Muscle layer of colon (tissue), 2 donors: ENCODE results near the gene PNPLA6.

Experiments used
- H3K27ac ChIP-seq: one replicate; pipeline ENCODE4 v1.7.0; 2013; ENCODE audit warnings: low read depth, mild to moderate bottlenecking, low read length, moderate library complexity
- H3K27me3 ChIP-seq, 2 donors: one replicate each; pipeline ENCODE4 v1.7.0; 2013; ENCODE audit warnings: low read length in 2 of 2, mild to moderate bottlenecking in 2 of 2; ENCODE audit not compliant: insufficient read depth in 2 of 2, control insufficient read depth in 1 of 2
- H3K36me3 ChIP-seq: one replicate; pipeline ENCODE4 v1.7.0; 2013; ENCODE audit warnings: mild to moderate bottlenecking, low read length; ENCODE audit not compliant: insufficient read depth
- H3K4me1 ChIP-seq: one replicate; pipeline ENCODE4 v1.7.0; 2013; ENCODE audit warnings: mild to moderate bottlenecking, low read length; ENCODE audit not compliant: insufficient read depth
- H3K4me3 ChIP-seq, 2 donors: one replicate each; pipeline ENCODE4 v1.7.0; 2013; ENCODE audit warnings: low read length in 2 of 2, low read depth in 1 of 2, mild to moderate bottlenecking in 1 of 2, moderate library complexity in 1 of 2
- H3K9ac ChIP-seq: one replicate; pipeline ENCODE4 v1.7.0; 2013; ENCODE audit warnings: low read length
- H3K9me3 ChIP-seq: one replicate; pipeline ENCODE4 v1.7.0; 2013; ENCODE audit warnings: mild to moderate bottlenecking, low read length
- donor health status: abdominal sarcoma.
- donor health status: Adenocarcinoma of cecum.

PNPLA6 gene

GRCh38 chr19:7550169-7550770 lies 14.8 kb downstream of the PNPLA6 start:
- H3K36me3 ChIP-seq, result peaks cover 10% of the 10 kb centered on the region

GRCh38 chr19:7550987-7551761 lies 15.7 kb downstream of the PNPLA6 start:
- no peaks in the 10 kb centered on the region for H3K9me3 ChIP-seq
- H3K27ac ChIP-seq, result no peak overlapping the region
- peaks cover 19% of the 10 kb centered on the region for H3K36me3 ChIP-seq
- no peaks in the 10 kb centered on the region for H3K27me3 ChIP-seq
- H3K4me1 ChIP-seq, result peaks cover 5% of the 10 kb centered on the region
- peak overlapping the region in 1 of 2 donors; percentile 41 for H3K4me3 ChIP-seq
- no peak overlapping the region for H3K9ac ChIP-seq

More at GRCh38 chr19:7550169-7550770, 14.8 kb downstream of the PNPLA6 start:
- Histone ChIP-seq H3K4me1 (peaks cover 5% of the 10 kb centered on the region), H3K9ac (no peak overlapping the region), H3K27me3 (no peaks in the 10 kb centered on the region), H3K4me3 (no peak overlapping the region), H3K9me3 (no peaks in the 10 kb centered on the region), H3K27ac (no peak overlapping the region)

GRCh38 chr19:7552781-7553180 lies 17.3 kb downstream of the PNPLA6 start:
- Histone ChIP-seq H3K9me3 (no peaks in the 10 kb centered on the region), H3K27ac (no peak overlapping the region), H3K4me1 (peaks cover 5% of the 10 kb centered on the region), H3K36me3 (peaks cover 35% of the 10 kb centered on the region), H3K4me3 (no peak overlapping the region), H3K9ac (no peak overlapping the region), H3K27me3 (no peaks in the 10 kb centered on the region)

DNA sequence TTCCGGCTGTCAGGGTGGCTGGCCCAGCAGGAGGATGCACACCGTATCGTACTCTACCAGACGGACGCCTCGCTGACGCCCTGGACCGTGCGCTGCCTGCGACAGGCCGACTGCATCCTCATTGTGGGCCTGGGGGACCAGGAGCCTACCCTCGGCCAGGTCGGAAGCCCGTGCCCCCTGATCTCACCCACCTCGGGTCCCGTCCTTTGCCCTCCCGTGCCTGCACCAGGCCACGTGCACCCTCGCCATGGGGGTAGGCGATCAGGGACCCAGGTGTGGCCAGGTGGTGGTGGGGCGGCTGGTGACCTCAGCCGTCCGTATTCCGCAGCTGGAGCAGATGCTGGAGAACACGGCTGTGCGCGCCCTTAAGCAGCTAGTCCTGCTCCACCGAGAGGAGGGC lies 19.0 kb downstream of the PNPLA6 start:
- no peak overlapping the region for H3K9ac ChIP-seq
- peaks cover 5% of the 10 kb centered on the region for H3K4me1 ChIP-seq
- no peak overlapping the region for H3K4me3 ChIP-seq
- no peaks in the 10 kb centered on the region for H3K27me3 ChIP-seq
- H3K27ac ChIP-seq, result no peak overlapping the region
- peaks cover 52% of the 10 kb centered on the region for H3K36me3 ChIP-seq
- no peaks in the 10 kb centered on the region for H3K9me3 ChIP-seq

DNA sequence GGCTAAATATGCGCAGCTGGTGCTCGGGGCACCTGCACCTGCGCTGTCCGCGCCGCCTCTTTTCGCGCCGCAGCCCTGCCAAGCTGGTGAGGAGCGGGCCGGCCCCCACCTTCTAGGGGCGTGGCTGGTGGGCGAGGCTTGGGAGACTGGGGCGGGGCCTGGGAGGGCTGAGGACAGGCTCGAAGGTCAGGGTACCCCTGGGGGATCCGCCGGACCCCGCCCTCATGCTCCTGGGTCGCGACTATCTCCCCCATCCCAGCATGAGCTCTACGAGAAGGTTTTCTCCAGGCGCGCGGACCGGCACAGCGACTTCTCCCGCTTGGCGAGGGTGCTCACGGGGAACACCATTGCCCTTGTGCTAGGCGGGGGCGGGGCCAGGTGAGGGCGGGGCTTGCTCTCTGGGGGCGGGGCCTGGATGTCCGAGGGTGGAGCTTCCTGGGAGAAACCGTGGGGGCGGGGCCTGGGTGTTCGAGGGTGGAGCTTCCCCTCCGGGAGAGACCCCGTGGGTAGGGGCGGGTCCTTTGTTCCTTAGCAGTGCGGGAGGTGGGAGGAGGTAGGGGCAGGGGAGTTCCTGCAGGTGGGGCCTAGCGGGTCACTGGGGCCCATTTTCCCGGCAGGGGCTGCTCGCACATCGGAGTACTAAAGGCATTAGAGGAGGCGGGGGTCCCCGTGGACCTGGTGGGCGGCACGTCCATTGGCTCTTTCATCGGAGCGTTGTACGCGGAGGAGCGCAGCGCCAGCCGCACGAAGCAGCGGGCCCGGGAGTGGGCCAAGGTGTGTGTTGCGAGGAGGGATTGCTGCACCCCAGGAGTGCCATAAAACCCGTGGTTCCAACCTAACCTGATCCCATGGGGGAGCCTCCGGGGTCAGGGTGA lies 19.7 kb downstream of the PNPLA6 start:
- no peaks in the 10 kb centered on the region for H3K9me3 ChIP-seq
- H3K9ac ChIP-seq, result no peak overlapping the region
- peaks cover 5% of the 10 kb centered on the region for H3K4me1 ChIP-seq
- no peaks in the 10 kb centered on the region for H3K27me3 ChIP-seq
- H3K27ac ChIP-seq, result no peak overlapping the region
- H3K4me3 ChIP-seq, result no peak overlapping the region
- H3K36me3 ChIP-seq, result peaks cover 51% of the 10 kb centered on the region

- Histone ChIP-seq H3K27me3 (no peaks in the 10 kb centered on the region), H3K9ac (no peak overlapping the region), H3K4me1 (peaks cover 1% of the 10 kb centered on the region), H3K4me3 (no peak overlapping the region), H3K36me3 (peaks cover 55% of the 10 kb centered on the region), H3K27ac (no peak overlapping the region), H3K9me3 (no peaks in the 10 kb centered on the region)
Measured at GRCh38 chr19:7556696-7557315, 21.3 kb downstream of the PNPLA6 start.

DNA sequence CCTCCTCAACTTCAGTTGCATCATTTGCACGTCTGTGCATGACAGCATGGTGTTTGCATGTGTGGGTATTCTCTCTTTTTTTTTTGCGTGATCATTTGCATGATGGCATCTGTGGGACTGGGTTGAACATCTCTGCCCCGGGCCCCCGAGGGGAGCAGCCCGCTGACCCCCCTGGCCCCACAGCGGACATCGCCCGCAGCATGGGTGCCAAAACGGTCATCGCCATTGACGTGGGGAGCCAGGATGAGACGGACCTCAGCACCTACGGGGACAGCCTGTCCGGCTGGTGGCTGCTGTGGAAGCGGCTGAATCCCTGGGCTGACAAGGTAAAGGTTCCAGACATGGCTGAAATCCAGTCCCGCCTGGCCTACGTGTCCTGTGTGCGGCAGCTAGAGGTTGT lies 23.1 kb downstream of the PNPLA6 start:
- Histone ChIP-seq H3K27ac (no peak overlapping the region), H3K36me3 (peaks cover 50% of the 10 kb centered on the region), H3K4me3 (no peak overlapping the region), H3K9me3 (no peaks in the 10 kb centered on the region), H3K27me3 (no peaks in the 10 kb centered on the region), H3K9ac (no peak overlapping the region), H3K4me1 (no peaks in the 10 kb centered on the region)

DNA sequence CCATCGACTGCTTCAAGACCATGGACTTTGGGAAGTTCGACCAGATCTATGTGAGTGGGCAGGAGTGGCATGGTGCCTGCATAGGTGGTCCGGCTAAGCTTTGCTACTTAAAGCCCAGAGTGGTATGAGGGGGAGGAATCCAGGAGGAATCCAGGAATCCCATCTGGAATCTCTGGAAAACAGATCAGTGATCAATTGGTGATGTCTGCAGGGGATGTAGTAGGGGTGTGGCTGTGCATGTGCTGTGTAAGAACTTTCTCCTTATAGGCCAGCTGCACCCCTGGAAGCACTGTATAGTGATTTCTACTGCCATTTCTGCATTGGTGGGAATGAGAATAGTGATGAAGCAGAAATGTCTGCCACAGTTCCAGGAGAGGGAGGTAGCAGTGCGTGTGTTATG lies 23.6 kb downstream of the PNPLA6 start:
- peaks cover 48% of the 10 kb centered on the region for H3K36me3 ChIP-seq

GRCh38 chr19:7560255-7560654 lies 24.7 kb downstream of the PNPLA6 start:
- no peak overlapping the region for H3K27ac ChIP-seq
- H3K27me3 ChIP-seq, result no peaks in the 10 kb centered on the region
- H3K9ac ChIP-seq, result no peak overlapping the region
- no peaks in the 10 kb centered on the region for H3K4me1 ChIP-seq
- H3K9me3 ChIP-seq, result no peaks in the 10 kb centered on the region
- no peak overlapping the region for H3K4me3 ChIP-seq
- peaks cover 48% of the 10 kb centered on the region for H3K36me3 ChIP-seq

More for the DNA sequence above, 23.6 kb downstream of the PNPLA6 start:
- Histone ChIP-seq H3K9me3 (no peaks in the 10 kb centered on the region), H3K4me3 (no peak overlapping the region), H3K9ac (no peak overlapping the region), H3K27ac (no peak overlapping the region), H3K4me1 (no peaks in the 10 kb centered on the region), H3K27me3 (no peaks in the 10 kb centered on the region)

DNA sequence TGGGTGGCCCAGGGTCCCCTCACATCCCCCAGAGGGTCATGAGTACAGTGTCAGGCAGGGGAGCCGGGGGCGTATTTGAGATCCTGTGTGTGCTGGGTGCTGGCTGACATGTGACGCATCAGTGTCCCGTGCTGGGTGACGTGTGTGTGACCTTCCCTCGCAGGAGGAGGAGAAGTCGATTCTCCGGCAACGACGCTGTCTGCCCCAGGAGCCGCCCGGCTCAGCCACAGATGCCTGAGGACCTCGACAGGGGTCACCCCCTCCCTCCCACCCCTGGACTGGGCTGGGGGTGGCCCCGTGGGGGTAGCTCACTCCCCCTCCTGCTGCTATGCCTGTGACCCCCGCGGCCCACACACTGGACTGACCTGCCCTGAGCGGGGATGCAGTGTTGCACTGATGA lies 25.8 kb downstream of the PNPLA6 start:
- Histone ChIP-seq H3K4me1 (no peaks in the 10 kb centered on the region), H3K27ac (no peak overlapping the region), H3K4me3 (no peak overlapping the region), H3K27me3 (no peaks in the 10 kb centered on the region), H3K36me3 (peaks cover 38% of the 10 kb centered on the region), H3K9me3 (no peaks in the 10 kb centered on the region), H3K9ac (no peak overlapping the region)
